GM21717 (cell line): ENCODE data around the gene TGFA.

ENCODE experiments used
- ATAC-seq: cut with Tn5 transposase; IDR thresholded peaks from one replicate; pipeline ENCODE4 v1.9.1; 2021; ENCODE audit warnings: mild to moderate bottlenecking, moderate library complexity; ENCODE audit not compliant: unreplicated experiment

TGFA gene

GRCh38 chr2:70553334-70553583 lies 367 bp downstream of the TGFA start:
- peak; percentile 14 for ATAC-seq

GRCh38 chr2:70552501-70553333 lies 909 bp downstream of the TGFA start:
- no peak for ATAC-seq

- ATAC-seq: no peak
These were observed 2.5 kb downstream of the TGFA start for GRCh38 chr2:70551167-70551566.

- ATAC-seq: no peak
These were observed 3.7 kb downstream of the TGFA start for GRCh38 chr2:70549962-70550361.

- ATAC-seq: no peak
These were observed 4.4 kb downstream of the TGFA start for GRCh38 chr2:70549064-70549710.

GRCh38 chr2:70548233-70548632 lies 5.4 kb downstream of the TGFA start:
- ATAC-seq: no peak

- ATAC-seq: no peak
These were observed 6.7 kb downstream of the TGFA start for GRCh38 chr2:70546885-70547284.

GRCh38 chr2:70546376-70546775 lies 7.2 kb downstream of the TGFA start:
- ATAC-seq: no peak

- ATAC-seq: no peak
These were observed 12.1 kb downstream of the TGFA start for GRCh38 chr2:70541481-70542020.

GRCh38 chr2:70537840-70538239 lies 15.8 kb downstream of the TGFA start:
- ATAC-seq: no peak

GRCh38 chr2:70536517-70537055 lies 17.0 kb downstream of the TGFA start:
- ATAC-seq: no peak

GRCh38 chr2:70535573-70535972 lies 18.1 kb downstream of the TGFA start:
- ATAC-seq: no peak

- ATAC-seq: no peak
These were observed 19.3 kb downstream of the TGFA start for GRCh38 chr2:70534183-70534836.

GRCh38 chr2:70532244-70532935 lies 21.2 kb downstream of the TGFA start:
- no peak for ATAC-seq

- no peak for ATAC-seq
These were observed 22.1 kb downstream of the TGFA start for GRCh38 chr2:70531419-70532086.

- no peak for ATAC-seq
These were observed 24.0 kb downstream of the TGFA start for GRCh38 chr2:70529610-70530009.

GRCh38 chr2:70528929-70529328 lies 24.7 kb downstream of the TGFA start:
- ATAC-seq: no peak

GRCh38 chr2:70528276-70528675 lies 25.4 kb downstream of the TGFA start:
- no peak for ATAC-seq

GRCh38 chr2:70527447-70528080 lies 26.1 kb downstream of the TGFA start:
- no peak for ATAC-seq

- ATAC-seq: no peak
These were observed 27.5 kb downstream of the TGFA start for GRCh38 chr2:70526126-70526525.
